Endodermal cell (in vitro differentiated cells): ENCODE data around the gene FARP1. TPM values are rescaled to one million over a fixed set of nuclear protein-coding genes. Genes with fewer than 3 reads are reported as not detected.

Experiments
- DNase-seq: peaks from one replicate; pipeline ENCODE4 v3.0.0-alpha.2; 2017
- H3K27ac ChIP-seq: 2 replicates; pipeline ENCODE4 v1.5.1; 2013; ENCODE audit warnings: mild to moderate bottlenecking, low read depth, low read length, moderate library complexity
- H3K27me3 ChIP-seq: 2 replicates; pipeline ENCODE4 v1.6.1; 2013; ENCODE audit warnings: mild to moderate bottlenecking, low read length, moderate library complexity; ENCODE audit not compliant: insufficient read depth, control insufficient read depth, poor library complexity, severe bottlenecking
- H3K36me3 ChIP-seq: 2 replicates; pipeline ENCODE4 v1.7.0; 2013; ENCODE audit warnings: mild to moderate bottlenecking, low read length, moderate library complexity; ENCODE audit not compliant: control insufficient read depth, insufficient read depth
- H3K4me1 ChIP-seq: one replicate; pipeline ENCODE4 v1.7.0; 2013; ENCODE audit warnings: low read length; ENCODE audit not compliant: control insufficient read depth, insufficient read depth
- H3K4me3 ChIP-seq: 2 replicates; pipeline ENCODE4 v1.5.1; 2013; ENCODE audit warnings: mild to moderate bottlenecking, low read length, moderate library complexity
- H3K9ac ChIP-seq: 2 replicates; pipeline ENCODE4 v1.6.1; 2013; ENCODE audit warnings: mild to moderate bottlenecking, low read length, moderate library complexity; ENCODE audit not compliant: poor library complexity, severe bottlenecking; ENCODE audit errors: extremely low read depth
- H3K9me3 ChIP-seq: 2 replicates; pipeline ENCODE4 v1.6.1; 2013; ENCODE audit warnings: mild to moderate bottlenecking, low read length, moderate library complexity; ENCODE audit not compliant: control insufficient read depth
- H3K27ac Mint-ChIP-seq: 2 replicates; pipeline ENCODE4 v1.8.0; 2020; ENCODE audit warnings: mixed read lengths
- H3K27me3 Mint-ChIP-seq: 2 replicates; pipeline ENCODE4 v1.8.0; 2021; ENCODE audit warnings: mild to moderate bottlenecking, mixed read lengths; ENCODE audit not compliant: insufficient read depth
- H3K36me3 Mint-ChIP-seq: 2 replicates; pipeline ENCODE4 v1.8.0; 2020; ENCODE audit warnings: low read depth, mixed read lengths
- H3K4me1 Mint-ChIP-seq: 2 replicates; pipeline ENCODE4 v1.8.0; 2020; ENCODE audit warnings: mixed read lengths
- H3K4me3 Mint-ChIP-seq: 2 replicates; pipeline ENCODE4 v1.8.0; 2020; ENCODE audit warnings: mild to moderate bottlenecking, moderate library complexity, mixed read lengths
- H3K9me3 Mint-ChIP-seq: 2 replicates; pipeline ENCODE4 v1.8.0; 2020; ENCODE audit warnings: mild to moderate bottlenecking, mixed read lengths
- WGBS, 2 experiments: methylation state at CpG; one replicate each; pipeline versions ENCODE4 v1.1.5 to v1.1.7; 2013; ENCODE audit warnings: missing lambda C conversion rate in 2 of 2, mixed read lengths in 1 of 2; ENCODE audit not compliant: insufficient coverage in 1 of 2, insufficient read length in 1 of 2; 5-methylcytosine and 5-hydroxymethylcytosine counted together
- total RNA-seq, 2 donors: library from RNA; stranded (reverse); fragmentation: NEBNext Ultra II Directional in 1 of 2; extraction: Animal tissue kit (Norgen Biotek cat#: 25700) in 1 of 2; gene quantifications; 2 replicates in 1 of 2; 3 replicates in 1 of 2; pipeline ENCODE4 v1.2.1, GENCODE V29; 2021
- TF ChIP-seq, protein P1 (sequence below): fragments of 200-600 bp; sonication (generic); conservative IDR thresholded peaks from 2 replicates; pipeline ENCODE4 v1.5.0; 2021; ENCODE audit warnings: antibody characterized with exemption, mild to moderate bottlenecking

The FARP1 gene
- total RNA-seq, 2 donors from 2014 or later = 237 to 319 TPM

DNA sequence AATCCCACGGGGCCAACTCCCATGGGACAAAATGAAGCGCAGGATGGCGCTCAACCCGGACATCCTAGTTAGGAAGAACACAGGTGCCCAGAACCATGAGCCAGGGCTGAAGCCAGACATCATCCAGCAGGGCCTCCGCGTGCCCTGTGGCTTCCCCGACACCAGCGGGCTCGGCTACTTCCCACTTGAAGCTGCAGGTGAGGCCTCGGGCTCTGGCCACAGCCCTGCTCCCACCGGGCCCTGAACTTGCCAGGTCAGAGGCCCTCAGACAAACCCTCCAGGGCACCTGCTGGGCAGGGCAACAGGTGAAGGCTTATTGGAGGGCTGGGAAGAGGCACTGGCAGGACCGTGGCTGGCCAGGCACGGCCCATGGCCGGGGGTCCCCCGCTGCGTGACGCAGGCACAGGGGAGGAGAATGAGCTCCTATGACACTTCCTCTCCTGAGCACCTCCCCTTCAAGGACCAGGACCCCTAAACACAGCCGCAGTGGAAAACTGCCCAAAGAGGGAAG, 316.3 kb downstream of the FARP1 start:
- H3K4me1 Mint-ChIP-seq = no peaks in the 10 kb centered on the region
- H3K9me3 Mint-ChIP-seq = no peaks in the 10 kb centered on the region
- H3K27me3 ChIP-seq = no peaks in the 10 kb centered on the region
- no peak overlapping the region for H3K9ac ChIP-seq
- H3K4me1 ChIP-seq = no peaks in the 10 kb centered on the region
- no peaks in the 10 kb centered on the region for H3K27me3 Mint-ChIP-seq
- peaks cover 79% of the 10 kb centered on the region for H3K36me3 Mint-ChIP-seq
- peaks cover 89% of the 10 kb centered on the region for H3K36me3 ChIP-seq
- TF ChIP-seq, protein P1, sequence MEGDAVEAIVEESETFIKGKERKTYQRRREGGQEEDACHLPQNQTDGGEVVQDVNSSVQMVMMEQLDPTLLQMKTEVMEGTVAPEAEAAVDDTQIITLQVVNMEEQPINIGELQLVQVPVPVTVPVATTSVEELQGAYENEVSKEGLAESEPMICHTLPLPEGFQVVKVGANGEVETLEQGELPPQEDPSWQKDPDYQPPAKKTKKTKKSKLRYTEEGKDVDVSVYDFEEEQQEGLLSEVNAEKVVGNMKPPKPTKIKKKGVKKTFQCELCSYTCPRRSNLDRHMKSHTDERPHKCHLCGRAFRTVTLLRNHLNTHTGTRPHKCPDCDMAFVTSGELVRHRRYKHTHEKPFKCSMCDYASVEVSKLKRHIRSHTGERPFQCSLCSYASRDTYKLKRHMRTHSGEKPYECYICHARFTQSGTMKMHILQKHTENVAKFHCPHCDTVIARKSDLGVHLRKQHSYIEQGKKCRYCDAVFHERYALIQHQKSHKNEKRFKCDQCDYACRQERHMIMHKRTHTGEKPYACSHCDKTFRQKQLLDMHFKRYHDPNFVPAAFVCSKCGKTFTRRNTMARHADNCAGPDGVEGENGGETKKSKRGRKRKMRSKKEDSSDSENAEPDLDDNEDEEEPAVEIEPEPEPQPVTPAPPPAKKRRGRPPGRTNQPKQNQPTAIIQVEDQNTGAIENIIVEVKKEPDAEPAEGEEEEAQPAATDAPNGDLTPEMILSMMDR = no peak
- no peak for DNase-seq
- H3K27ac Mint-ChIP-seq = no peak overlapping the region
- no peaks in the 10 kb centered on the region for H3K9me3 ChIP-seq
- no peak overlapping the region for H3K27ac ChIP-seq
- no peak overlapping the region for H3K4me3 Mint-ChIP-seq
- WGBS, 2 experiments = 95 to 96% methylated on average over 11 to 18 of the region's 18 CpGs
- H3K4me3 ChIP-seq = no peak overlapping the region

DNA sequence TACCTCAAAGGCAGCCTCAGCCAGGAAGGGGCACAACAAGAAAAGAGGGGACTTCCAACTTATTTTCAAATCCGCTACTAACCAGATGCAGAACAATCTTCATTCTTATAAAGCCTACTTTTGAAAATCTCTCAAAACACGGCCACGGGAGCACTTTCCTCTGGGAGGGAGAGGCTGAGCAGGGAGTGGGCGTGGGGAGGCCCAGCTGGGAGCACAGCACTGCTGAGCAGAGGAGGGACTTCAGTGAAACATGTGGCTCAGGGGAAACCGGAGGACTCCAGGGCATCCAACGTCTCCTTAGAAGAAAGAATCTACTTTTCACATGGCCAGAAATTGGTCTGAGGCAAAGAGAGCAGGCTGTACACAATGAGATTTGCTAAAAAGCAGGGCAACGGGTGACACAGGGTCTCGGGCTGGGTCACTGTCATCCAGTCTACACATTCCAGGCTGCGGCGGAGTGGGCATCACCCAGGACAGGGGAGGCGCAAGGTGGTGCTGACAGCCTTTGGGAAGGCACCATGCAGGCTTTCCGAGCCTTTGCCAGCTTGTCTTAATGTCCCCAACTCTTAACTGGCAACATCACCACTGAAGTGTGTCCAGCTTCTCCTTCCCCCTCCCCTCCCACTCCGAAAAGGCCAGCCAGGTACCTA, 317.0 kb downstream of the FARP1 start:
- Histone ChIP-seq H3K4me1 (no peaks in the 10 kb centered on the region), H3K9ac (no peak overlapping the region), H3K4me3 (no peak overlapping the region), H3K27me3 (no peaks in the 10 kb centered on the region), H3K27ac (no peak overlapping the region), H3K9me3 (no peaks in the 10 kb centered on the region), H3K36me3 (peaks cover 89% of the 10 kb centered on the region)
- Mint-ChIP-seq H3K27ac (no peak overlapping the region), H3K36me3 (peaks cover 78% of the 10 kb centered on the region), H3K9me3 (no peaks in the 10 kb centered on the region), H3K4me3 (no peak overlapping the region), H3K27me3 (no peaks in the 10 kb centered on the region), H3K4me1 (no peaks in the 10 kb centered on the region)
- TF ChIP-seq, protein P1 = no peak
- 88 to 94% methylated on average over 9 to 13 of the region's 13 CpGs for WGBS, 2 experiments
- DNase-seq = no peak

DNA sequence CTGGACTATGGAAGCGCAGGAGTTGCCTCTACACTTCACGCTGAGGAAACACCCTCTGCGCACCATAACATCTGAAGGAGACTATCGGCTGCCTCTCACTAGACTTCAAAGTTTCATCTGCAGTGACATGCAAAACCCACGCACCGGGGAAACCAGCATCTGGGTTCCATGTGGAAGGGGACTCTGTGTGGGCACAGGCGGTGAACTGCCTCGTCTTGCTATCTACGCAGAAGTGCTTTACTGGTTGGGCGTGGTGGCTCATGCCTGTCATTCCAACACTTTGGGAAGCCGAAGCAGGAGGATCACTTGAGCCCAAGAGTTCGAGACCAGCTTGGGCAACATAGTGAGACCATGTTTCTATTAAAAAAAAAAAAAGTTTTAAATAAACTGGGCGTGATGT, 317.6 kb downstream of the FARP1 start:
- TF ChIP-seq, protein P1 = no peak
- H3K4me3 Mint-ChIP-seq = no peak overlapping the region
- no peaks in the 10 kb centered on the region for H3K9me3 ChIP-seq
- no peak overlapping the region for H3K27ac Mint-ChIP-seq
- 87% methylated on average over 9 to 13 of the region's 13 CpGs for WGBS, 2 experiments
- H3K9me3 Mint-ChIP-seq = no peaks in the 10 kb centered on the region
- DNase-seq = no peak
- H3K27ac ChIP-seq = no peak overlapping the region
- no peaks in the 10 kb centered on the region for H3K27me3 ChIP-seq
- no peak overlapping the region for H3K9ac ChIP-seq
- H3K36me3 ChIP-seq = peaks cover 89% of the 10 kb centered on the region
- H3K4me1 Mint-ChIP-seq = no peaks in the 10 kb centered on the region
- H3K4me3 ChIP-seq = no peak overlapping the region
- no peaks in the 10 kb centered on the region for H3K4me1 ChIP-seq
- H3K36me3 Mint-ChIP-seq = peaks cover 78% of the 10 kb centered on the region
- H3K27me3 Mint-ChIP-seq = no peaks in the 10 kb centered on the region
